HG03060 (cell line): ENCODE data around the gene ITPK1.

Experiments used
- ATAC-seq: cut with Tn5 transposase; IDR thresholded peaks from one replicate; pipeline ENCODE4 v1.9.1; 2021; ENCODE audit warnings: low read depth, moderate number of reproducible peaks; ENCODE audit not compliant: unreplicated experiment

Gene ITPK1

GRCh38 chr14:92930737-92931602 is 184.8 kb downstream of the ITPK1 start:
- ATAC-seq = no peak

GRCh38 chr14:92929689-92930608 is 185.8 kb downstream of the ITPK1 start:
- ATAC-seq = no peak

GRCh38 chr14:92928961-92929688 is 186.6 kb downstream of the ITPK1 start:
- no peak for ATAC-seq

GRCh38 chr14:92928258-92928629 is 187.5 kb downstream of the ITPK1 start:
- ATAC-seq = no peak

- ATAC-seq = no peak
These were observed 188.1 kb downstream of the ITPK1 start for GRCh38 chr14:92927349-92928257.

GRCh38 chr14:92926931-92927330 is 188.8 kb downstream of the ITPK1 start:
- no peak for ATAC-seq

- ATAC-seq = no peak
These were observed 189.4 kb downstream of the ITPK1 start for GRCh38 chr14:92926180-92926845.

GRCh38 chr14:92925446-92925845 is 190.3 kb downstream of the ITPK1 start:
- no peak for ATAC-seq

- no peak for ATAC-seq
These were observed 191.5 kb downstream of the ITPK1 start for GRCh38 chr14:92924247-92924646.

GRCh38 chr14:92923744-92924103 is 192.0 kb downstream of the ITPK1 start:
- no peak for ATAC-seq

GRCh38 chr14:92922883-92923743 is 192.6 kb downstream of the ITPK1 start, which contains the start of gene CHGA:
TSS of gene CHGA (plus strand) at chr14:92923150. CDS start at chr14:92923360, 210 bp downstream.
- ATAC-seq = no peak

- ATAC-seq = no peak
These were observed 193.5 kb downstream of the ITPK1 start for GRCh38 chr14:92922155-92922735.

- ATAC-seq = no peak
These were observed 195.7 kb downstream of the ITPK1 start for GRCh38 chr14:92920001-92920400.

GRCh38 chr14:92917956-92918355 is 197.8 kb downstream of the ITPK1 start:
- no peak for ATAC-seq

- ATAC-seq = no peak
These were observed 198.4 kb downstream of the ITPK1 start for GRCh38 chr14:92917041-92917940.

- ATAC-seq = no peak
These were observed 199.5 kb downstream of the ITPK1 start for GRCh38 chr14:92916201-92916600.

- ATAC-seq = no peak
These were observed 201.6 kb downstream of the ITPK1 start for GRCh38 chr14:92914087-92914656.
